HG03064 (cell line): ENCODE data around the gene FBXO17.
"Not testable (repeated sequence)": the region's sequence is repeated elsewhere in the genome, so short reads cannot be mapped to it uniquely, and the experiment has no call there.

Experiments used
- ATAC-seq: cut with Tn5 transposase; IDR thresholded peaks from one replicate; pipeline ENCODE4 v1.9.1; 2021; ENCODE audit warnings: low read depth; ENCODE audit not compliant: unreplicated experiment

Gene FBXO17

DNA sequence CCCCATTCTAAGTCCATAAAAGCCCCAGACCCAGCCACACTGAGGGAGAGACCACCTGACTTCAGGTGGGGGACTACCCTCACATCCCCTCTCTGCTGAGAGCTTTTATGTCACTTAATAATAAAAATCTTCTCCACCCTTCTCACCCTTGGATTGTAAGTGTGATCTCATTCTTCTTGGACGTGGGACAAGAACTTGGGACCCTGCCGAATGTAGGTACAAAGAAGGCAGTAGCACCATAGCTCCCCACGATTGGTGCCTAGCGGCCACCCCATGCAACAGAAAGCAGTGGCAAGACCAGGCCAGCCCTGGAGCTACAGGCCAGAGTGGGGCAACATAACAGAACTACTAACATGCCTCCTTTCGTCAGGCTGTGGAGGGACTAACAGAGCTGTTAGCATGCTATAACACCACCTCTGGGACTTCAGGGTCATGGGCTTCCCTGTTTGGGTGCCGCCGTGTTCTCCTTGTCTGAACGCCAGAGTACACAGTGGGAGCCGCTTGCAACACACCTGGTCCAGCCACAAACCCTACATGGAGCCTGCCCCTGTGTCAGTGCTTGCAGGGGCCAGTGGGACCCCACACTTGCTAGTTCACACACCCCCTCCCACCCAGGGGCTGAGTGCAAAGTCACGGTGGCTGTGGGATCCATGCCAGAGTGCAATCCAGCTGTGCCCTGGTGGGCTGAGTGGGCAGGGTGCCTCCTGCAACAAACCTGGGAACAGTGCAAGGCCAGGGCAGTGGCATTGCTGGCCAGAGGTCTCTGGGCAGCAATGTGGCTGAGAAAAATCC, 5.2 kb upstream of the FBXO17 start:
- ATAC-seq, result no peak

DNA sequence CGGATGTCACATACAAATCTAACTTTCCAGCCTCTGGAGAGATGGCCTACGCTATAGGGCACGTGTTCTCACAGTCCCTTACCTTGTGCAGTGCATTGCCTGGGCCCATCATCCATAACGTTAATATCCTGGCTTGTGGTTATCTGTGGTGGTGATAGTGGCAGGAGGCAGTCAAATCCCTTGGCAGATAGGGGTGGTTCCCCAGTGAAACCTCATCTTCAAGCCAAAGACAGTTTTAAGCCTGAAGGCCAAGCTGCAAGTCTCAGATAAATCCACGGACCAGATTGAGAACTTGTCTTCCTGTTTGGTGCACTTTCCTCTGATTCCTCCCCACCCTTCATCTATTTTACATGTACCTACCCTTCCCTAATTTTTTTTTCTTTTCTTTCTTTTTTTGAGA, 4.3 kb upstream of the FBXO17 start:
- ATAC-seq, result no peak

DNA sequence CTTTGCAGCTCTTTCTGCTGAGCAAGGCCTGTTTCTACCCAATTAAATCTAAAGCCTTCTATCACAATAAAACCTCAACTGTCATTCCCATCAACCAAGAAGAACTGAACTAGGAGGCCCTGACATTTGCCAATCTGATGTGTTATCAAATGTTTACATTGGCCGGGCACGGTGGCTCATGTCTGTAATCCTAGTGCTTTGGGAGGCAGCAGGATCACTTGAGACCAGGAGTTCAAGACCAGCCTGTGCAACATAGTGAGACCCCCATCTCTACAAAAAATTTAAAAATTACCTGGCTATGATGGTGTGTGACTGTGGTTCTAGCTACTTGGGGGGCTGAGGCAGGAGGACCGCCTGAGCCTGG, 2.8 kb upstream of the FBXO17 start:
- no peak for ATAC-seq

DNA sequence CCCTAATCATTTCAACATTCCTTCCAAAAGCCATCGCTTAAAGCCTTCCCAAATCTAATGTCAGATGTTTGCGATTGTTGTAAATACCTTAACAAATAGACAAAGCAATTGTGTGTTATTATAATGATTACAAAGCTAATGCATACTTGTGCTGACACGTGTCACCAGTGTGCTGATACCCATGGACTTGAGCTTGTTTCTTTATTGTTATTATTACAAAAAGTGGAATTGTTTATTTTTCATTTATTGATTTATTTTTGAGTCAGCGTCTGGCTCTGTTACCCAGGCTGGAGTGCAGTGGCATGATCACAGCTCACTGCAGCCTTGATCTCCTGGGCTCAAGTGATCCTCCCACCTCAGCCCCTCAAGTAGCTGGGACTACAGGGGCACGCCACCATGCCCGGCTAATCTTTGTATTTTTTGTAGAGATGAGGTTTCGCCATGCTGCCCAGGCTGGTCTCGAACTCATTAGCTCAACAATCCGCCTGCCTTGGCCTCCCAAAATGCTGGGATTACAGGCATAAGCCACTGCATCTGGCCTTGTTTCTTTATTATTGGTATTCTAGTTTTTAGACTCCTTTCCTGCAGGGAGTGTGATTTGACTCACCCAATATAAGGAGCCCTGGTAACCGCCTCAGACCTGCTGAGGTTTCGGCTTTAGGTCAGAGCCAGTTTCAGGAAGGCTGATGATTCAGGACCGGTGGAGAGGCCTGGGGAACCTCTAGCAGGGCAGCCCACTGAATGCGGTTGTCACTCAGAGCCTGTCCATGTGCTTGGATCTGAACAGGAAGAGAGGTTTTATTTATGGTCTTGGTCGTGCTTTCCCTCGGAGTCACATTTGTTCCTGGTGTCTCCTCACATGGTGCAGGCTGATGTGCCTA, 2.1 kb upstream of the FBXO17 start:
- no peak for ATAC-seq

DNA sequence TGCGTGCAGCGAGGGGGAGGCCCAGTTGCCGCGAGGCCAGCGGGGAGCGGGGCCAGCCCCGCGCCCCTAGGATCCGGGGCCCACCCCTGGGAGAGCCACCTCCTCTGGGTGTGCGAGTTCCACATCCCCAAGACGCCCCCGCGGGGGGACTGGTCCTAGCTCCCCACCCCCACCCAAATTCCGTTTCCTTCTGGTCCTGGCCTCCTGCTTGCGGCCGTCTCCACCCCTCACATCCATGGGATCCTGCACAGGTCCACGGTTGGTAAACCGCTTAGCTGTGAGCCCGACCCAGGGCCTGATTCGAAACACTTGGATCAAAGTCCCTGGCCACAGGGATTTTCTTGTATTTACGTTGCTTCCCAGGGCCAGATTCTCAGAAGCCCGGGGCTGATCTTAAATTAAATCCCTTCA, 324 bp upstream of the FBXO17 start:
- ATAC-seq, result no peak

DNA sequence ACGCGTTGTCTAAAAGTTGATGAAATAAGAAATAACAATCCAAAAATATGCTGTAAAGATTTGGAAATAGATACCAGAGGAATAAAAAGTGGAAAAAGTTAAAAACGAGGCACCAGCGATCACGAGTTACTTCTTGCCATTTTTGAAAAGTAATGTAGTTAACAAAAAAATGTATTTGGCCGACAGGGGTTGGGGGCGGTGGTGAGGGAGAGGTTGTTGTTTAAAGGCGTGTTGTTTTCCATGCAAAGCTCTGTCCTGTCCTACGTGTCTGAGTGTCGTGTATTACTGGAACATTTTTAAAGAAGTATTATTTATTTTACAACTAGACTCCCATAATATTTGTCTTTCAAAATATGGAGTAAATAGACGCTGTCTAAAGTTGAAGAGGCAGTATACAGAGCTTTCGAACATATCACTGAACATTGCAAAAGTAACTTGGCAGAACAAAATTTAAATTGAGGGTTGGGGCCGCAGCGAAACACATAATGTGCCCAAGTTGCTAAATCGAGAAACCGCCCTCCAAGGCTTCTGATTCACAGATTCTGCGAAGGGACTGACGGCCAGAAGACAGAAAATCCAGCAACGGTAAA, 823 bp downstream of the FBXO17 start:
- no peak for ATAC-seq

DNA sequence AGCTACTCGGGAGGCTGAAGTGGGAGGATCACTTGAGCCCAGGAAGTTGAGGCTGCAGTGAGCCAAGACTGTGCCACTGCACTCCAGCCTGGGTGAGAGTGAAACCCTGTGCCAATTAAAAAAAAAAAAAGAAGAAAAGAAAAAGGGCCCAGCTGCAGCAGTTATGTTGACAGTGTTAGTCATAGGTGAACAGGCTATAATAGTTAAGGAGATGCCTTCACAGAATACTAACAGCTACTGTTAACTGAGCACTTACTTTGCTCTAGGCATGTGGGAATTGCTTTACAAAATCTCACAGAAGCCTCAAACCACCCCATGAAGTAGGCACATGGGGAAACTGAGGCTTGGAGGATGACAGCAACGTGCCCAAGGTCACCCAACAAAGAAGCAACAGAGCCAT, 3.9 kb downstream of the FBXO17 start:
- no peak for ATAC-seq

DNA sequence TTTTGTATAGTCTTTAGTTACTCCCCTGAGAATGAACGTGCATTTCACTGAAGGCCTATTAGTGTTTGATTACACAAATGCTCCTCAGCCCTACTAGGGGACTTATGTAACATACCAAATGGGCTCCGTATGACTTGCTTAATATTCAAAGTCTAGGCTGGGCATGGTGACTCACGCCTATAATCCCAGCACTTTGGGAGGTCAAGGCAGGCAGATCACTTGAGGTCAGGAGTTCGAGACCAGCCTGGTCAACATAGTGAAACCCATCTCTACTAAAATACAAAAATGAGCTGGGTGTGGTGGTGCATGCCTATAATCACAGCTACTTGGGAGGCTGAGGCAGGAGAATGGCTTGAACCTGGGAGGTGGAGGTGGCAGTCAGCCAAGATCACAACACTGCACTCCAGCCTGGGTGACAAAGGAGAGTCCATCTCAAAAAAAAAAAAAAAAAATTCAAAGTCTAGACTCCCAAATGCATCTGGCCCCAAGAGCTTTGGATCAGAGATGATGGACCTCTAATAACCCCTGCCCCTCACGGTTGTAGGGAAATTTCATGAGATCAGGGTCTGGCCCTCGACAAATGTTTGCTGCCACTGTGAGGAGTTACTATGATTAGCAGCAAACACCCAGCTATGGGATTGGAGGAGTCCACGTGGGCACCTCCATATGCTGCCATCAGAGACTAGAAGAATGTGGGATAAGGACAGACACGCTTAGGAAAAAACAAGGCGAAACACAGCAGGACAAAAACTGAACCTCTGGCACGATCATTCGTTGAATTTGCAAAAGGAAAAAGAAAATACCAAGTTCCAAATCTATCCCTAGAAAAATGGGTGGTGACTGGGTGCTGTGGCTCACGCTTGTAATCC, 4.6 kb downstream of the FBXO17 start:
- ATAC-seq, result no peak

DNA sequence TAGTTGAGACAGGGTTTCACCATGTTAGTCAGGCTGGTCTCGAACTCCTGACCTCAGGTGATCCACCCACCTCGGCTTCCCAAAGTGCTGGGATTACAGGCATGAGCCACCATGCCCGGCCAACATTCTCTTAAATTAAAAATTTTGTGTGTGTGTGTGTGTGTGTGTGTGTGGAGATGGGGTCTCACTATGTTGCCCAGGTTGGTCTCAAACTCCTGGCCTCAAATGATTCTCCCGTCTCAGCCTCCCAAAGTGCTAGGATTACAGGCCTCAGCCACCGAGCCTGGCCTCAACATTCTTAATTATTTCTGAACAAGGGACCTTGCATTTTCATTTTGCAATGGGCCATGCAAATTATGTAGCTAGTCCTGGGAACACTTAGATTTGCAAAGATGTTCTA, 9.4 kb downstream of the FBXO17 start:
- not testable (repeated sequence) for ATAC-seq

DNA sequence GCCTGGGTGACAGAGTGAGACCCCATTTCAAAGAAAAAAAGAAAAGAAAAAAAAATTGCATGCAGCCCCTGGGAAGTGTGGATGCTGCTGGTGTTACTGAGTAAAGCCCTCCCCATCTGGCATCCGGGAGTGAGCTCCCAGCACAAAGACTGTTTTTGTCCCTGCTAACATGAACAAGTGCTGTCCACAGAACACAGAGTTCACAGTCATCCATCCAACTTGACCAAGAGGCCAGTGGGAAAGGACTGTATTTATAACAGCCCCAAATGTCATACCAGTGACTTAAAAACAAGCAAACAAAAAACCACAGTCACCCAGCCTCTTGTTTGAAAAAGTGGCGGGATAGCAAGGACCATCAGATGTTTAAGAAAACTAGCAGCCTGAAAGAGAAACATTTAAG, 10.8 kb downstream of the FBXO17 start:
- ATAC-seq, result no peak

DNA sequence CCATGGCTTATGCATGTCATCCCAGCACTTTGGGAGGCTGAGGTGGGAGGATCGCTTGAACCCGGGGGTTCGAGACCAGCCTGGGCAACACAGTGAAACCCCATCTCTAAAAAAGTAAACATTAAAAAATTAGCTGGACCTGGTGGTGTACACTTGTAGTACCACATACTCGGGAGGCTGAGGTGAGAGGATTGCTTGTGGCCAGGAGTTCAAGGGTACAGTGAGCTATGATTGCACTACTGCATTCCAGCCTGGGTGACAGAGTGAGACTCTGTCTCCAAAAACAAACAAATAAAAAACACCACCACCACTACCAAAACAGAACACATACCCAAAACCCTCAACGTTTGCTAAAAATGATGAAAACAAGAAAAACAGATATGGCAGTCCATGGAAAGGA, 15.9 kb downstream of the FBXO17 start:
- no peak for ATAC-seq

DNA sequence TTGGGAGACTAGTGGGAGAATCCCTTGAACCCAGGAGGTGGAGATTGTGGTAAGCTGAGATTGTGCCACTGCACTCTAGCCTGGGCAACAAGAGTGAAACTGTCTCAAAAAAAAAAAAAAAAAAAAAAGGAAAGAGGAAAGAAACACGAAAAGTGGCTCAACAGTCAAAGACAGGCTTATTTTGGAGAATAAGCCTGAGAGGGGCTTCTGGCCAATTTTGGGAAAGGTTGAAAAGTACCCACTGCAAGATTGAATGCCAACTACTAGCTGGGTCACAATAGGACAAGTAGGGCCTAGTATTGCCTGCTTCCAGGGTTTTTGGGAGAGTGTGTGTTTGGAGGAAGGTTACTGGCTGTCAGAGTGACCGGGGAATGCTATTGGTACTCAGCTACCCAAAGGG, 17.2 kb downstream of the FBXO17 start:
- no peak for ATAC-seq

DNA sequence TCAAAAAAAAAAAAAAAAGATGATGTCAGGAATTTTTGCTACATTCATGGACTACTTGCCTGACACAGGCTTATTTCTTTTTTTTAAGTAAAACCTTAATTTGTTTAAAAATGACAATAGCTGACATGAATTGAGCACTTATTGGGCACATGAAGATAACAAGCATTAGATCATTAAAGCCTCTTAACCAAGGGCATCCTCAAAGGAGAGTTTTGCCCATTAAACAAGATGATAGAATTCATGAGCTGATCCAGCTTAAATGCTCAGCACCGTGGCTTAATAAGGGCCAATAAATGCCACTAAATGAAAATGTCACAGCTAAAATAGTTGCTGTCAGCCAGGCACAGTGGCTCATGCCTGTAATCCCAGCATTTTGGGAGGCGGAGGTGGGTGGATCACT, 19.3 kb downstream of the FBXO17 start:
- ATAC-seq, result no peak

DNA sequence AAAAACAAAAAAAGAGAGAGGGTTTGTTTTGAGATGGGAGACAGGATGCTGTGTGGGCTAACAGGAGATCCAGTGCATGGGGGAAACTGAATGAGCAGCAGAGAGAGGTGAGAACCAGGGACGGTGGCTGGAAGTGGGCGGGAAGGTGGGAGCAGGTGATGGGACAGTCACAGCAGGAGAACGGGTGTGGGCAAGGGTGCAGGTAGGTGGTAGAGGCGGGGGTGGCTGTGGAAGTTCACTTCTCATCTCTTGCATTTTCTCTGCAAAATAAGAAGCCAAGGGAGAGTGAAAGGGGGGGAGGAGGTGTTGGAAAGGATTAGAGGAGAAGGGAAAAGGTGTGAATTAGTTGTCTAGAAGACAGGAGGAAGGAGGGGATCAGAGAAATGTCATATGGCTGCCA, 21.9 kb downstream of the FBXO17 start:
- ATAC-seq, result no peak

DNA sequence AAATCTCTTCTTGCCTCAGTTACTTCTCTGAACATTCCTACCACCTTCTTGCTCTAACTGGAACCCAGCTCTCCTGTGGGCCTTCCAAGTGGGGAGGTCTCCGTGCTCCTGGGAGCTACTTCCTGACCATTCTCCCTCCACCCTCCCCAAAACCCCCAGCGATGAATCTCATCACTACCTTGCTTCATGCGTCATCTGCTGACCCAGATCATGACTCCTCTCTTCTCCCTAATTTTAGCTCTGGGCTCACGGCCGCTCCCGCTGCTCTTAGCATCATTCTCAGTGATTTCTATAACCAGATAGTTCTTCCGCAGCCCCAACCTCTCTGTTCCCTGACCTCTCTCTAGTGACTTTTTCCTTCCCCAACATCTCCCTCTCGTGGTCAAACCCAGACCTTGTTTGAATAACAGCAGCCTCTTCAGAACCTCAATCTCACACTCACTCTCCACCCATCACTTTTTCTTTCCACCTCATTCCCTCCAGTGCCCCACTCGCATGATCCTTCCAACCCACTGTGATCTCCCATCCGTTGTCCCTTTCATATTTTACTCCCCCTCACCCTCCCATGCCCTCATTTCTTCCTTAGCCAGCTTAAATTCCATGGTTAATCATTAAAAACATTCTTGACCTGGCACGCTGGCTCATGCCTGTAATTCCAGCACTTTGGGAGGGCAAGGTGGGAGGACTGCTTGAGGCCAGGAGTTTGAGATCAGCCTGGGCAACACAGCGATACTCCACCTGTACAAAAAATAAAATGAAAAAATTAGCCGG, 23.0 kb downstream of the FBXO17 start:
- ATAC-seq, result no peak

DNA sequence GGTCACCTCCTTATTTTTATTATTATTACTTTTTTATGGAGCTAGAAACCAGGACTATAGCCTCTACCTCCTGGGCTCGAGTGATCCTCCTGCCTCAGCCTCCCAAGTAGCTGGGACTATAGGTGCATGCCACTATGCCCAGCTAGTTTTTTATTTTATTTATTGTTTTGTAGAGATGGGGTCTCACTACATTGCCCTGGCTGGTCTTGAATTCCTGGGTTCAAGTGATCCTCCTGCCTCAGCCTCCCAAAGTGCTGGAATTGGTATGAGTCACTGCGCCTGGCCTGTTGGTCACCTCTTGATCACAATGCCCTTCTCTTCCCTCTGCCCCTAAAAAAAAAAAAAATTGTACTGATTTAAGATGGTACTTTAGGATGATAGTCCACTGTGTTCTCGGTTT, 24.4 kb downstream of the FBXO17 start:
- ATAC-seq, result no peak

DNA sequence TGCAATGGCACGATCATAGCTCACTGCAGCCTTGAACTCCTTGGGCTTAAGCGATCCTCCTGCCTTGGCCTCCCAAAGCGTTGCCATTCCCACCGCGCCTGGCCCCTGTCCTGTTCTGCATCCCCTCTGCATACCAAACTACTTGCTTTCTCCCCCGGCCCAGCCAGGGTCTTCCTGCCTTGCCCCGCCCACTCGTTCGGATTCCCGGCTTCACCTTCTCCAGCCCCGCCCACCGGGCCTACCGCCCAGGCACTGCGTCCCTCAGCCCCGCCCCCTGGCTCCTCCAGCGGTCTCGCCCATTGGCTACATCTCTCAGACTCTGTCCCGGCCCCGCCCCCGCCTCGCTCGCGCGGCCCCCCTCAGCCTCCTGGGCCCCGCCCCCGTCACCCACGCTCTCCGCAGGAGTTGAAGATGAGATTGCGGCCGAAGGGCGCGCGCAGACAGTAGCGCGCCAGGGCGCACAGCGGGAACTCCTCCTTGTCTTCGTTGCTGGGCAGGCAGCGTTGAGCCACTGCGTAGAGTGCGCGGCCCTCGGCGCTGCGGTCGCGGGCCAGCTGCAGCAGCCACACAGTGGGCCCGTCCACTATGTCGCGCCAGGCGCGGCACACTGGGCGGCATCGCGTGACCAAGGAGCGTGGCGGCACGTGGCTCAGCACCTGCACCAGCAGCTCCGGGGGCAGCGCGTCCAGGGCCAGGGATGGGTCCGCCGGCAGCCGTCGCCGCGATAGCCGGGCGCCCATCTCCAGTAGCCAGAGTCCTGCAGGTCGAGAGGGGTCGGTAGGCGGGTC, 25.8 kb downstream of the FBXO17 start:
- ATAC-seq, result no peak

DNA sequence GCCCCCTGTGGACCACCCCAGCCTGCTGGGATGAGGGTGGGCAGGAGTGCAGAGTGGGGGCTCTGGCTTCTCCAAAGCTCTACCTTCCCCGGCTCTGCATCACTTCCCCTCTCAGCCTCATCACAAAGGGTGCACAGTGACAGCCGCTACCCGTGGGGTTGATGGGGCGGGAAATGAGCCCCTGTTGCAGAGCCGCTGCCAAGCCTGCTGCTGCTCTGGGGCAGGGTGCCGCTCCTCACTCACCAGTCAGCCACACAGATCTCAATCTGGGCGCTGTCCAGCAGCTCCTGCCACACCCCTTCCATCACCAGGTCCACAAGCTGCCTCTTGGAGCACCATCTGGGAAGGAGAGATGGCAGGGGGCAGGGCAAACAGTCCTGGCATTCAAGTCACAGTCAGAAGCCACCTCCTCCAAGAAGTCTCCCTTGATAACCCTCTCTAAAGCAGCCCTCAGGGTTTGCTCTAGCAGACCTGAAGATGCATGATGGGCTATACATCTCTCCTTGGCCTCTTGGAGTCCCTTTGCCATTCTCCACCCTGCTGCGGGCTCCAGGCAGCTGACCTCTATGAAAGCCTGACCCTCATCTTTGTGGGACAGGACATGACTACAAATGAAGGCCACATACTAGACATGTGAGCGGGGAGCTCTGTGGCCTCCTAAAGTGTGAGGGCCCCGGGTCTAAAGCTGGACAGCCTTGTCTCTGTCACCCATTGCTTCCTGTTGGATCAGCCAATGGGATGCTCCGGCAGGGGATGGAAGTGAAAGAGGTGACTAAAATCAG, 29.1 kb downstream of the FBXO17 start:
- ATAC-seq, result no peak
